ENCODE measurements around the gene NOLC1. TPM values are rescaled to one million over a fixed set of nuclear protein-coding genes. Genes with fewer than 3 reads are reported as not detected.

NOLC1 gene
- total RNA-seq = 33.3 TPM

- Histone ChIP-seq H3K4me3 (peak within 1 kb of the TSS; percentile 65 to 73), H3K36me3 (peaks cover 37 to 51% of the 10 kb centered on the region in 2 donors), H3K27me3 (no peaks in the 10 kb centered on the region), H3K27ac (peak within 1 kb of the TSS; percentile 86 to 93), H3K4me1 (peaks cover 8 to 16% of the 10 kb centered on the region in 2 donors), H3K9me3 (no peaks in the 10 kb centered on the region)
- intact Hi-C loops (cut with DNase I) = loop anchor here (1.0 to 5.0 kb wide), 7 partner anchors 20 to 350 kb away; partner anchors contain the start of genes ACTR1A, CUEDC2, FBXL15 and GBF1
- DNase-seq (ENCODE audit: low spot score in 2 of 2) = peak; percentile 98 to 100
- no peak for TF ChIP-seq CTCF (IDR thresholded peaks at IDR 0.05)
These were observed at the start of gene NOLC1 for GRCh38 chr10:102151774-102152544. NOLC1 (plus strand) TSS chr10:102152389; CDS start chr10:102152411, 22 bp downstream.

- DNase-seq (ENCODE audit: low spot score in 2 of 2) = no peak
- Histone ChIP-seq H3K4me1 (no peaks in the 10 kb centered on the region), H3K27ac (no peak overlapping the region), H3K4me3 (no peak overlapping the region), H3K36me3 (peaks cover 7 to 13% of the 10 kb centered on the region in 2 donors), H3K27me3 (no peaks in the 10 kb centered on the region), H3K9me3 (no peaks in the 10 kb centered on the region)
- intact Hi-C loops (cut with DNase I) = no loop called here
- TF ChIP-seq CTCF (IDR thresholded peaks at IDR 0.05) = no peak
These were observed 49.8 kb upstream of the NOLC1 start for GRCh38 chr10:102102421-102102820.

- Histone ChIP-seq H3K4me3 (no peak overlapping the region), H3K9me3 (no peaks in the 10 kb centered on the region), H3K27me3 (no peaks in the 10 kb centered on the region), H3K4me1 (no peaks in the 10 kb centered on the region), H3K36me3 (peaks cover 48 to 54% of the 10 kb centered on the region in 2 donors), H3K27ac (no peak overlapping the region)
- DNase-seq (ENCODE audit: low spot score in 2 of 2) = no peak
- no peak for TF ChIP-seq CTCF (IDR thresholded peaks at IDR 0.05)
- intact Hi-C loops (cut with DNase I) = no loop called here
These were observed 45.2 kb upstream of the NOLC1 start for GRCh38 chr10:102106998-102107397.

GRCh38 chr10:102109166-102110116, 42.7 kb upstream of the NOLC1 start:
- Histone ChIP-seq H3K4me1 (peaks cover 10 to 18% of the 10 kb centered on the region in 2 donors), H3K36me3 (peaks cover 48 to 52% of the 10 kb centered on the region in 2 donors), H3K27me3 (no peaks in the 10 kb centered on the region), H3K9me3 (no peaks in the 10 kb centered on the region), H3K27ac (no peak overlapping the region), H3K4me3 (no peak overlapping the region)
- TF ChIP-seq CTCF (IDR thresholded peaks at IDR 0.05) = no peak
- no peak for DNase-seq (ENCODE audit: low spot score in 2 of 2)
- intact Hi-C loops (cut with DNase I) = no loop called here

GRCh38 chr10:102111276-102111675, 40.9 kb upstream of the NOLC1 start:
- no peak for DNase-seq (ENCODE audit: low spot score in 2 of 2)
- Histone ChIP-seq H3K9me3 (no peaks in the 10 kb centered on the region), H3K27ac (no peak overlapping the region), H3K27me3 (no peaks in the 10 kb centered on the region), H3K36me3 (peaks cover 48 to 52% of the 10 kb centered on the region in 2 donors), H3K4me1 (peaks cover 16 to 31% of the 10 kb centered on the region in 2 donors), H3K4me3 (no peak overlapping the region)
- intact Hi-C loops (cut with DNase I) = no loop called here
- no peak for TF ChIP-seq CTCF (IDR thresholded peaks at IDR 0.05)

All from ascending aorta (tissue), 2 donors.